Uterus (tissue), 2 donors: Measurements from ENCODE around the gene IGSF23.

Source experiments
- CTCF ChIP-seq, 4 experiments: fragments of 200-600 bp in 2 of 4; fragments of 450-650 bp in 2 of 4; sonication (generic) in 2 of 4; IDR thresholded peaks; one replicate each; pipeline ENCODE4 v1.5.1; 2016 to 2019; ENCODE audit warnings: antibody characterized with exemption in 4 of 4, mild to moderate bottlenecking in 2 of 4, moderate library complexity in 1 of 4
- POLR2A ChIP-seq, 2 donors: fragments of 450-650 bp; IDR thresholded peaks; one replicate each; pipeline ENCODE4 v1.6.1; 2016; ENCODE audit warnings: antibody characterized with exemption in 2 of 2, mild to moderate bottlenecking in 1 of 2, moderate library complexity in 1 of 2

- TF ChIP-seq CTCF (IDR thresholded peaks at IDR 0.05): no peak
- no peak for TF ChIP-seq POLR2A (IDR thresholded peaks at IDR 0.05)
These were observed 55.8 kb downstream of the IGSF23 start for GRCh38 chr19:44668985-44669764.
